K562 (cell line): ENCODE results near the gene ASPG. TPM values are rescaled to one million over a fixed set of nuclear protein-coding genes. Genes with fewer than 3 reads are reported as not detected.

Experiments
- ATAC-seq: fragments of 200-7000 bp; cut with Tn5 transposase; 3 replicates; pipeline ENCODE4 v1.9.1; 2020; ENCODE audit warnings: moderate library complexity
- BruUV-seq: library from RNA; stranded (reverse); fragments of 400-500 nt; replicated peaks from 2 replicates; lab custom pipeline; 2021; lab: Mats Ljungman, UMichigan
- CTCF ChIA-PET: fragments of 300-600 bp; formaldehyde crosslinking; extraction: SDS; loops from one replicate; lab custom pipeline; 2021; ENCODE audit warnings: low intra/inter-chr PET ratio; lab: Yijun Ruan, JAX
- POLR2A ChIA-PET: fragments of 300-600, 350-650 bp; sonication (Branson Sonifier 250); formaldehyde crosslinking; extraction: SDS; loops from one replicate; lab custom pipeline; 2021; ENCODE audit warnings: antibody characterized with exemption, inconsistent platforms; lab: Yijun Ruan, JAX
- DNase-seq, 4 experiments: peaks; one replicate each; pipeline versions ENCODE4 v3.0.0 to v3.0.0-alpha.2; 2011 to 2018; ENCODE audit warnings: low spot score in 3 of 4, mixed read lengths in 3 of 4; ENCODE audit errors: extremely low read depth in 1 of 4
- FAIRE-seq: peaks from 2 replicates; lab custom pipeline; 2011; peaks lifted over from hg19 to GRCh38; lab: Jason Lieb, UNC
- H2AFZ ChIP-seq: 2 replicates; pipeline ENCODE4 v1.6.0; 2011; ENCODE audit warnings: low read depth, low read length, control low read depth, inconsistent platforms
- H3K27ac ChIP-seq: fragments of 200-600 bp; 3 replicates; pipeline ENCODE4 v1.8.0; 2011; ENCODE audit warnings: low read depth, mild to moderate bottlenecking, control low read depth, inconsistent platforms, low read length, moderate library complexity, mixed read lengths; ENCODE audit errors: extremely low read depth
- H3K27me3 ChIP-seq, 2 experiments: fragments of 300-600 bp in 1 of 2; 2 replicates in 1 of 2; 3 replicates in 1 of 2; pipeline versions ENCODE4 v1.6.0 to v1.8.0; 2011; ENCODE audit warnings: inconsistent platforms in 2 of 2, low read length in 2 of 2, mild to moderate bottlenecking in 1 of 2, mixed read lengths in 1 of 2, moderate library complexity in 1 of 2; ENCODE audit not compliant: control insufficient read depth in 2 of 2, insufficient read depth in 2 of 2
- H3K36me3 ChIP-seq: fragments of 300-600 bp; 3 replicates; pipeline ENCODE4 v1.8.0; 2011; ENCODE audit warnings: mild to moderate bottlenecking, low read length, inconsistent platforms; ENCODE audit not compliant: control insufficient read depth, insufficient read depth
- H3K4me1 ChIP-seq, 2 experiments: fragments of 200-600 bp in 1 of 2; replicated peaks in 1 of 2; 2 replicates in 1 of 2; 3 replicates in 1 of 2; pipeline versions ENCODE4 v1.5.1 to v1.8.0; 2011; ENCODE audit warnings: inconsistent platforms in 2 of 2, low read length in 2 of 2, mild to moderate bottlenecking in 1 of 2, mixed read lengths in 1 of 2, moderate library complexity in 1 of 2; ENCODE audit not compliant: control insufficient read depth in 2 of 2, insufficient read depth in 2 of 2
- H3K4me2 ChIP-seq: 2 replicates; pipeline ENCODE4 v1.6.1; 2011; ENCODE audit warnings: low read length, control low read depth, inconsistent platforms, mixed read lengths; ENCODE audit not compliant: insufficient read depth
- H3K4me3 ChIP-seq: fragments of 200-600 bp; sonication (generic), shearing (Covaris generic); 2 replicates; pipeline ENCODE4 v1.5.1; 2016; ENCODE audit warnings: control low read depth, inconsistent platforms
- H3K79me2 ChIP-seq: fragments of 200-600 bp; 3 replicates; pipeline ENCODE4 v1.8.0; 2011; ENCODE audit warnings: low read length, inconsistent platforms; ENCODE audit not compliant: control insufficient read depth, insufficient read depth
- H3K9ac ChIP-seq, 2 experiments: 2 replicates each; pipeline versions ENCODE4 v1.6.0 to v1.6.1; 2011; ENCODE audit warnings: low read depth in 2 of 2, low read length in 2 of 2, control low read depth in 1 of 2, inconsistent platforms in 1 of 2, mild to moderate bottlenecking in 1 of 2, mixed read lengths in 1 of 2; ENCODE audit not compliant: insufficient read depth in 1 of 2
- H3K9me1 ChIP-seq: one replicate; pipeline ENCODE4 v1.6.0; 2011; ENCODE audit warnings: inconsistent platforms, mild to moderate bottlenecking, low read length, moderate library complexity; ENCODE audit not compliant: control insufficient read depth, insufficient read depth
- H3K9me3 ChIP-seq: replicated peaks from 2 replicates; pipeline ENCODE4 v1.5.1; 2011; ENCODE audit warnings: low read depth, low read length, inconsistent platforms; ENCODE audit not compliant: control insufficient read depth, insufficient read depth
- H4K20me1 ChIP-seq: replicated peaks from 2 replicates; pipeline ENCODE4 v1.6.1; 2011; ENCODE audit warnings: low read length, inconsistent platforms, mixed read lengths; ENCODE audit not compliant: control insufficient read depth, insufficient read depth
- CTBP1 ChIP-seq: fragments of 450-650 bp; IDR thresholded peaks from 2 replicates; pipeline ENCODE4 v1.6.1; 2016; ENCODE audit warnings: borderline replicate concordance
- E2F5 ChIP-seq: sonication (generic); formaldehyde crosslinking; IDR thresholded peaks from 2 replicates; pipeline ENCODE4 v1.8.0; 2022; ENCODE audit warnings: mild to moderate bottlenecking, missing genetic modification reagents
- MTA1 ChIP-seq: fragments of 450-650 bp; IDR thresholded peaks from 2 replicates; pipeline ENCODE4 v1.6.1; 2017; ENCODE audit warnings: borderline replicate concordance
- NELFE ChIP-seq: IDR thresholded peaks from 2 replicates; pipeline ENCODE4 v1.6.1; 2011; ENCODE audit warnings: mild to moderate bottlenecking; ENCODE audit not compliant: insufficient read depth, insufficient read length
- NR0B1 ChIP-seq: fragments of 450-650 bp; IDR thresholded peaks from one replicate; pipeline ENCODE4 v1.6.1; 2018; ENCODE audit warnings: mild to moderate bottlenecking, moderate library complexity; ENCODE audit not compliant: partially characterized antibody
- OTX1 ChIP-seq: fragments of 450-650 bp; formaldehyde crosslinking; IDR thresholded peaks from 2 replicates; pipeline ENCODE4 v1.4.0; 2022; ENCODE audit warnings: mild to moderate bottlenecking
- SRSF3 ChIP-seq: fragments of 200-400 bp; formaldehyde crosslinking; IDR thresholded peaks from 2 replicates; pipeline ENCODE4 v1.6.1; 2016; ENCODE audit warnings: mild to moderate bottlenecking, low read length, moderate library complexity; ENCODE audit not compliant: insufficient read depth
- TBL1XR1 ChIP-seq, 2 experiments: IDR thresholded peaks; 2 replicates each; pipeline ENCODE4 v1.6.1; 2012; ENCODE audit warnings: improper control_type of control experiment in 2 of 2, low read length in 2 of 2, mild to moderate bottlenecking in 1 of 2
- TGIF2 ChIP-seq: sonication (generic); formaldehyde crosslinking; IDR thresholded peaks from 2 replicates; pipeline ENCODE4 v1.8.1; 2022; ENCODE audit warnings: mild to moderate bottlenecking, missing genetic modification reagents, moderate library complexity
- USF2 ChIP-seq: sonication (generic); formaldehyde crosslinking; IDR thresholded peaks from 2 replicates; pipeline ENCODE4 v1.5.0; 2020; ENCODE audit warnings: missing genetic modification reagents
- WGBS: fragments of 100-300 bp; shearing (Covaris generic); methylation state at CpG from one replicate; pipeline ENCODE4 v1.1.6; 2016; ENCODE audit warnings: low coverage, mixed read lengths; ENCODE audit not compliant: insufficient coverage; ENCODE audit errors: missing lambda C conversion rate; 5-methylcytosine and 5-hydroxymethylcytosine counted together
- in situ Hi-C: fragments of 300-500 bp; cut with MboI; formaldehyde crosslinking; loops from 4 replicates; pipeline ENCODE4 v1.15.0; 2018; ENCODE audit warnings: inconsistent platforms, mixed read lengths
- intact Hi-C: fragments of 100-400 bp; cut with micrococcal nuclease; formaldehyde crosslinking; loops from 2 replicates; pipeline ENCODE4 v1.14.2; 2022
- polyA plus RNA-seq, 8 experiments: library from polyadenylated mRNA; depleted of rRNA in 4 of 8; stranded (reverse) in 5 of 8; unstranded in 3 of 8; fragments of >200 nt; fragmentation: Nextera tagmentation in 2 of 8; fragmentation: Illumina TruSeq in 1 of 8; extraction: Ambion mirVana in 2 of 8; extraction: Trizol in 1 of 8; gene quantifications; 2 replicates each; pipeline versions ENCODE4 v1.2.1 to v1.2.3, GENCODE V29; 2011 to 2014; ENCODE audit warnings: inconsistent platforms in 1 of 8, missing spikeins in 1 of 8
- total RNA-seq, 7 experiments: library from RNA; depleted of rRNA in 6 of 7; stranded (reverse); fragments of >200 nt in 6 of 7; fragmentation: Illumina TruSeq in 2 of 7; extraction: Trizol in 2 of 7; gene quantifications; 2 replicates each; pipeline versions ENCODE4 v1.2.1 to v1.2.3, GENCODE V29; 2011 to 2021; ENCODE audit warnings: low replicate concordance in 1 of 7

Gene ASPG
- total and polyA plus RNA-seq, 9 of the 15 experiments (the other 6 are each of a cell fraction or from before 2014, with no cell fraction given) = 0.18 TPM; not detected in 8

DNA sequence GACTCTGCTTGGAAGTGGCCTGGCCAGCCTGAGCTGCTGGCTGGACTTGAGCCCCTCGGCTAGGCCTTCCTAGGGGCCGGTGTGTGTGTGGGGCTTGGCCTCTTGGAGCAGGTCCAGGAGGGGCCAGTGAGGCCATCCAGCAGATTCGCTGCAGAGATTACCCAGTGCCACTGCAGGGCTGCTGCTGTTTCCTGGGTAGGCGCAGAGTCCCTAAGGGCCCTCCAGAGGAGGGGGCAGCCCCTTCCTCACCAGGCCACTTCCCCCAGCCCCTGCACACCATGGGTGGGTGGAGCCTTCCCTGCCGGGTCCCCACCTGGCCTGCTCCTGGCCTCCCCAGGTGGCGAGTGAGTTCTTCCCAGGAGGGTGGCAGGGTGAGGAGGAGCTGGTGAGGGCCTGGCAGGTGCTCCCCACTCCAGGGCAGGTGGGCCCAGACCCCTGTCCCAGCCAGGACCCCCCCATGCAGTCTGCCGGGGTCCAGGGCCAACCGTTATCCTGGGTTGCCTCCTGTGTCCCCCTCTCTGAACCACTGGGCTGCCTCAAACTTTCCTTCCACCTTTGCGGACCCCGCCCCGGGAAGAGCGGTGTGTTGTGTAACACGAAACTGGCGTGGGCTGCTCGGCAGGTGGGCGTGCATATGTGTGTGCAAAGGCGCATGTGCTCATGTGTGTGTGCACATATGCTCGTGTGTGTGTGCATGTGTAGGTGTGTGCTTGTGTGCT lies 25.1 kb downstream of the ASPG start:
- no peak for DNase-seq
- 0 out of 5 replicates have a peak, but pooled peaks cover 0 to under 1% of the 10 kb centered on the region in 2 experiments for H3K27me3 ChIP-seq
- no peaks in the 10 kb centered on the region for H3K9me3 ChIP-seq
- H3K27ac ChIP-seq = no peak overlapping the region
- BruUV-seq = no TSS peak
- POLR2A ChIA-PET = no interaction called here
- H2AFZ ChIP-seq = no peak overlapping the region
- no peak for FAIRE-seq
- peaks cover 0 to 19% of the 10 kb centered on the region in 2 experiments; a peak in 2 of 5 replicates for H3K4me1 ChIP-seq
- no peak overlapping the region for H3K9ac ChIP-seq
- no peak overlapping the region for H3K4me2 ChIP-seq
- in situ Hi-C loops (no loop called here), intact Hi-C loops (no loop called here)
- CTCF ChIA-PET = no interaction called here
- no peaks in the 10 kb centered on the region for H4K20me1 ChIP-seq
- ATAC-seq = no peak
- H3K9me1 ChIP-seq = no peaks in the 10 kb centered on the region
- no peaks in the 10 kb centered on the region for H3K79me2 ChIP-seq
- H3K4me3 ChIP-seq = no peak overlapping the region
- 4% methylated on average over 10 of the region's 18 CpGs for WGBS
- no peaks in the 10 kb centered on the region for H3K36me3 ChIP-seq
- TF ChIP-seq NELFE = no peak
- TF ChIP-seq CTBP1 = no peak
- no peak for TF ChIP-seq TGIF2
- TF ChIP-seq SRSF3 = no peak
- no peak for TF ChIP-seq OTX1 (CRISPR knock-in tag)
- TF ChIP-seq NR0B1 = no peak
- no peak for TF ChIP-seq MTA1
- no peak for TF ChIP-seq TBL1XR1 (IDR thresholded peaks at IDR 0.05; ENCODE audit: low read length in 2 of 2)
- TF ChIP-seq USF2 (CRISPR knock-in tag) = no peak
- no peak for TF ChIP-seq E2F5 (CRISPR knock-in tag)
